GM21360 (cell line): ENCODE results near the gene ETFA.
"Not testable (repeated sequence)": the region's sequence is repeated elsewhere in the genome, so short reads cannot be mapped to it uniquely, and the experiment has no call there.

Source experiments
- ATAC-seq: cut with Tn5 transposase; IDR thresholded peaks from one replicate; pipeline ENCODE4 v1.9.1; 2021; ENCODE audit warnings: mild to moderate bottlenecking, moderate library complexity; ENCODE audit not compliant: unreplicated experiment

ETFA gene

DNA sequence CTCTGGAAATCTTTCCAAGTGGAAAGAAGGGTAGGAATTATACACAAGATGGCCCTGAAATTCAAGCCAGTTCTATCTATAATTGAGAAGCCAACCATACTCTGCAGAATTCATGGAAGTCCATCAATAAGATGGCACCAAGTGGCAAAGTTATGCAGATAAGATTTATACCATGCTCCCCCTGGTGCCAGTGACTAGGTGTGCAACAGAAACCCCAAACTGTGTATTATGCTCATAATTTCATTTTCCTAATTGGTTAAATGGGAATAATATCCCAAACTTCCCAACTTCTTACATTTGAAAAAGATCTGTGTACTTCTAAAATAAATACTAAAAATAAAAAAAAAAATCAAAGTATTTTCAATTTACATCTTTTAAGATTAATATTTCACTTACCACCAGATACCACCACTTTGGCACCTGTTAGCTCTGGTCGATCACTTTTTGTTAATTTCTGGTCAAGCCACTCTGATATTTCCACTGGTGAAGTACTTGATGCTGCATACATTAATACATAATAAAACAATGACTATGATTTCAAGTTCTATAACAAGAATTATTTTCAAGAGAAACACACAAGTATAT lies 25.9 kb downstream of the ETFA start:
- ATAC-seq, result no peak

DNA sequence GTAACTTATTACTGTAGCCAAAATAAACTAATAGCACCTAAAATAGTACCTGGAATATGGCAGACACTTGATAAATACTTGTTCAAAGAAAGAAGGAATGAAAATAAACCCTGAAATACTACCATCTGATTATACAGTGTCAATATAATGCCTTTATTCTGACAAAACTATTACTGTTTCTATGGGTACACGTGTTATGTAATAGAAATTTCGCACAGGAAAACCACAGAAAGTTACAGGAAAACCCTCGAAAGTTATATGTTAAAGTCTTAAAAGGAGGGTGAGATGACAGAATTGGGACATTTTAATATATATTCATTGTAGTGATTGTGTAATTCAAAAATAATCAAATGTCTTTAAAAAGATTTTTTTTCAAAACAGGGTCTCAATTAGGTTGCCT lies 28.8 kb downstream of the ETFA start:
- no peak for ATAC-seq

DNA sequence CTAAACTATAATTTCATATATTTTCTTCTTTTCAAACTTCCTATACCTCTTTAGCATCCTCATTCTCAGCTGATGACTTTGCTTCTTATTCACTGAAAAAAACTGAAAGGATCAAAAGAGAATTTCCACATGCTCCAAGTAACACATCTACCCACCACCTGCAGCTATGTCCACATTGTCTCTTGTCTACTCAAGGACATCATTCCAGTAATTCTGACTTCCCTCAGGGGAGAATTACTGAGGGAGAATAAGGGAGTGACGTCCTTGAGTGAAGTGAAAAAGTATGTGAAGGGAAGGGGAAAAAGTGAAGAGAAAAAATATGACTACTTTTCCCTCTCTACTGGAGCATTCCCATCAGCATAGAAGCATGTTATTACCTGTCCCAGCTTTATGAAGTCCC lies 32.6 kb downstream of the ETFA start:
- no peak for ATAC-seq

DNA sequence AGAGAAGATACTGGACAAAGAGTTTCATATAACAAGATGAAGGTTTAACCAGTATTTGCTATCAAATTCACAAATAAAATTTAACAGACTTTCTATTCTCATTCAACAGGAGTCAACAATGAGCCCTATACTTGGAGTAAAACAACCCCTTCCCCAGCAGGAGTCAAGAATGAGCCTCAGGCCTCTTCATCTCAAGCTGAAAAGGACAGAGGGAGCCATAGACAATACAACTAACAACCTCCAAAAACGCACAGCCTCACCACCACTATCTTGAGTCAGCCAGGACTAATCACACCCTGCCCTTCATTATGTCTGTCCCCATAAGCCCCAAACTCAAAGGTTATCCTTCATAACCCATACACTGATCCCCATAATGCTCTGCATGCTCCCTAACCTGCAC lies 36.4 kb downstream of the ETFA start:
- no peak for ATAC-seq

DNA sequence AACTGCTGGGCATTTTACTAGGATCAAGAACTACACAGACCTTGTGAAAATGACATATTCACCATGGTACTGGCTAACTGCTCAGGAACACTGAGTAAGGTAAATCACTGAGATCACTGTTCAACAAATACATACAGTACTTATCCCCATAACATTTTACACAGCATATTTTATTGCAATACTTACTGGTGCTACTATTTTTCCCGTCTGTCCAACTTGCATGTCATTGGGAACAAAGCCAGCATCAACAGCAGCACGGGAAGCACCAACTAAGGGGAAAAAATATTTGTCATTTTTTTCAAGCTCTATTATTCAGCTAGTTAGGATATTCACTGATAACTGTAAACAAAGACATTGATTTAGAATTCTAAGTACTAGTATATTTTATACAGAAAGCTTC lies 37.0 kb downstream of the ETFA start:
- no peak for ATAC-seq

DNA sequence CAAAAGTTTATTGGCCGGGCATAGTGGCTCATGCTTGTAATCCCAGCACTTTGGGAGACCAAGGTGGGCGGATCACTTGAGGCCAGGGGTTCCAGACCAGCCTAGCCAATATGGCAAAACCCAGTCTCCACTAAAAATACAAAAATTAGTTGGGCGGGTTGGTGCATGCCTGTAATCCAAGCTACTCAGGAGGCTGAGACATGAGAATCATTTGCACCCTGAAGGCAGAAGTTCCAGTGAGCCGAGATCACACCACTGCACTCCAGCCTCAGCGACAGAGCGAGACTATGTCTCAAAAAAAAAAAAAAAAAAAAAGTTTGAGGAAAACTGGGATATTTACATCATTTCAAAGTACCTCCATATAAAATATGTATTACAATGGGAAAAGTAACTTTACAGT lies 40.4 kb downstream of the ETFA start:
- no peak for ATAC-seq

DNA sequence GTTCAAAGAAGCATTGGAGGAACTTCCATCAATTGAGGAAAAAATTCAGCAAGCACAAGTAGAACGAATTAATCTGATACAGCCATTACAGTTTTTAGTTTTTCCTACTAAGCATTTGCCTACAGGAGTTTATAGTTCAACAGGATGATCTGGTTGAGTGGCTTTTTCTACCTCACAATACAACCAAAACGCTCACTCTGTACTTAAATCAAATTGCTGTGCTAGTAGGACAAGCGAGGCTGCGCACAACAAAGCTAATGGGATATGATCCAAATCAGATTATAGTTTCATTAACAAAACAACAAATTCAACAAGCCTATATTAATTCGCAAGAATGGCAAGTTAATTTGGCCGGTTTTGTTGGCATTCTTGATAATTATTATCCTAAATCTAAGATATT lies 44.2 kb downstream of the ETFA start:
- no peak for ATAC-seq

- ATAC-seq, result not testable (repeated sequence)
These were observed 45.5 kb downstream of the ETFA start for GRCh38 chr15:76265769-76266168.

GRCh38 chr15:76260246-76260938 lies 50.9 kb downstream of the ETFA start:
- no peak for ATAC-seq

GRCh38 chr15:76259392-76259791 lies 51.9 kb downstream of the ETFA start:
- ATAC-seq, result no peak

GRCh38 chr15:76258460-76258859 lies 52.8 kb downstream of the ETFA start:
- no peak for ATAC-seq

DNA sequence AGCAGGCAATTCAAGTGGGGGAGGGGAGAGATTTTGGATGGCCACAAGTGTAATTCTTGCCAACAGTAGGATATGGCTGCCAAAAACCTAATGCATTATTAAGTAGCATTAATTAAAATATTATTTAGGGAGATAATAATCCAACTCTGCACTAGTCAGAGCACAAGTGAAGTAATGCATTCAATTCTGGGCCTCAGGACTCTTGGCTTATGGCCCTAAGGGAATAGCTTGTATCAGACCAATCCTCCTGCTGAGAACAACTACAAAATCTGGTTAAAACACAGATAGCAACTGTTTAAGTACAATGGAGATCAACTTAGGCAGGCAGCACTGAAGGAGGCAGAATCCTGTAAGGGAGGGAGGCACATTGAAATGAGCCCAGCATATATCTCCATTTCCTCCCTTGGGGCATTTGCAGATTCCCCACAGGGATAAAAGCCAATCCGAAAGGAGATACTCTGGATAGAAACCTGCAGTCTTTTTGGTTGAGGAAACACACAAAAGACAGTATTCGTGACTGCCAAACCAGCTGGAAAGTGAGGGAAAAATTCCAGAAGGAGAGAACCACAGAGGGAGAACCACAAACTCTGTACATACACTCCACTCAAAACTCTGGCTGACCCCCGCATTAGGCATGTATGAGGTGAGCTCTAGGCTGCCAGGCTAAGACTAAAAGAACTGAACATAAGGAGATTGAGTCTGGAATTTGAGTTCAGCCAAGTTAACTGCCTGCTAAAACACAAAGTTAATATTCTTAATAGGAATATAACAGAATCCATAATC lies 57.4 kb downstream of the ETFA start:
- no peak for ATAC-seq

- no peak for ATAC-seq
These were observed 59.0 kb downstream of the ETFA start for GRCh38 chr15:76252249-76252648.

GRCh38 chr15:76251717-76252116 lies 59.6 kb downstream of the ETFA start:
- no peak for ATAC-seq

DNA sequence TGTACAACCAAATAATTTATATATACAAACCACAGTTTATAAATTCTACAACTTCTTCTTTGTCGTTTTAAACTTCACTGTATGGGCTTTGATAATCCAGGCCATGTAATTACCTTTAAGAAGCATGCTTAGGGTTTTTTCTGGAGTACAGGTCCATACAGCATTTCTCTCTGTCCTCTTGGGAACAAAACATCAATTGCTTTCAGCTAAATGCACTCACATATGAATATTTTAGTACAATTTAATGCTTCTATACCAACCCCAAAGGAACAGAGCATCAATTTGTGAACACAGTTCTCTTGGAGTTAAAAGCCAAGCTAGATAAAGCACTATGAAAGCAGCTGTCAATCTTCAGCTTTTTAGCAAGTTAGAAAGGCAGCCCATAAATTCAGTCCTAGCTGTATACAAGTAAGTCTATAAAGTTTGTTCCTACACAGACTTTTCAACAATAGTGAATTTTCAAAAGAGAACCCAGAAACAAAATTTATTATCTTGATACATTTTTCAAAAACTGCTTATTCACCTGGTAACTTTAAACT lies 66.1 kb downstream of the ETFA start:
- no peak for ATAC-seq

GRCh38 chr15:76239786-76240185 lies 71.5 kb downstream of the ETFA start:
- no peak for ATAC-seq

- no peak for ATAC-seq
These were observed 74.9 kb downstream of the ETFA start for GRCh38 chr15:76236350-76236749.

DNA sequence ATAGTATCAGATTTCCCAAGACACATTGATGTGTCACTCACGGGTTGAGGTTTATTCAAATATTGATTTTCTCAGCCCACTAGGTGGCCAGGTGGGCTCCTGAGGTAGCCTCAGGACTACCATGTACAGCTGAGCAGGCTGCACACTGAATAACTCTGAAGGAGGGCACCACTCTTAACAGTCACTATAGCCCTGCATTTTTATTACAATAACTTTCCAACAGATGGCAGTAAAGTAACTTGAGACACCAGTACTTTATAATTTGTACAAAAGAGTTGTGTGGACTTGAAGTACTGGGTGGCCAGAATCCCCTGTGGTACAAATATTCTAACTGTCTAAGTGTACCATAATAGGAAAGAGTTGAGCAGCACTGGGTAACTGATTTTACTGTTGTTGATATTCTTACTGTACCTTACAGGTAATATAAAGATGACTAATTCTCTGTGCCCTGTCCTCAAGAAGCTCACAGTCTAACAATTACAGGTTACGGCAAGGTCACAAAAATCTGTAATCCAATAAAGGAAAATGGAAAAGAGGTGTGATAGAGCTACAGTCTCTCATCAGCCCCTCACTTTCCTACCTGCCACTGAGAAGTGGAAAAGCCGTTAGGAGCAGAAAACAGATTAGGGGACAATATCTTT lies 76.0 kb downstream of the ETFA start:
- ATAC-seq, result no peak

DNA sequence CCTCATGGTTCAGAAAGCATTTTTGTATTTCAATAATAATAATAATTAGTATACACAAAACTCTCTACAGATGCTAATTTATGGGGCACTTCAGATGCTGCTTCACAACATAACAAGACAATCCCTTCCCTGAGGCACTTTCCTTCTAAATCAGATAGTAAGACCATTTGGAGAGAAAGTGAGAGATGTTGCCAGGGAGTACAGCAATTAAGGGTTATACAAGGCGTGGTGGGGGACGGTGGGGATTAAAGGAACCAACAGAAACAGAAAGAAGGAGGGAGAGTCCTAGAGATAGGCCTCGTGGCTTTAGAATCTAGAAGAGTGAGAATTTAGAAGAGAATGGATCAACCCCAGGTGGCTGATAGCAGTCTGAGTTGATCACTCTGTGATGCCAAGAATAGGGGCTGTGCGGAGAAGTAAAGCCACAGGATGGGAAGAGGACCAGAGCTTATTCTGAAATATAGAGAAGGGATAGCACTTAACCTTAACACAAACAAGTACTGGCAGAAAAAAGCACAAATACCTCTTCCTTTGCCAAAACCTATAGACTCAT lies 76.9 kb downstream of the ETFA start:
- no peak for ATAC-seq

DNA sequence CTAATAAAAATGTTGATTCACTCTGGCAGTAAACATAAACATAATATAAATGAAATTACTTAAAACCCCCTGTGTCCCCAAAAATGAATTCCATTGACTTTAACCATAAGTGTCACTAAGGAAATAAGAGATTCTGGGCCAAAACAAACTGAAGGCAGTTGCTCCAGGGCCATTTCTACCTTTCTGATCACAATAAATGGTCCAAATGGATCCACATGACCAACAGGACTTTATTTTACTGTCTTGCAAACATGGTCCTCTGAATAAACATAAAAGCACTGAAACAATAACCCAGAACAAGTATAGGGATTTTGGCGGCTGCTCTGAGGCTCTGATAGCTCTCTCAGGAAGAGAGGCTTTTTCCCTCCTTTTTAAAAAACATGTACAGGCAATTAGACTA lies 77.3 kb downstream of the ETFA start:
- ATAC-seq, result no peak

DNA sequence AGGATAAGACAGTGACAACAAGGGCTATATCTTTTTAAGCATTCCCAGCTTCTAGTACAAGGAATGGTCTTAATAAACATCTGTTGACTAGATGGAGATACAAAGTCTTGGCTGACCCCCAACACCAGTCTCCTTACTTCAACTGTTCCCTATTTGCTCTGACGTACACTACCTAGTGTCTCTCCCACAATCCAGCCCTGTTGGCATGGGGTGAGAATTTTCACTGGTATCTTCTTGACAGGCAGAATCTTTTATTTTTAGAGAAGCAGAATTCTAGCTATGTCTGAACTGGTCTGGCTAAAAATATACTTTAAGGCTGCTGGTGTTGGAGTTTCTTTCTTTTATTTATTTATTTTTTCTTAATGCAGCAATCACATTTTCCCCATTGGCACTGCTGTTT lies 82.0 kb downstream of the ETFA start:
- ATAC-seq, result no peak
